ENCODE data around the gene FNDC11.
"Not testable (repeated sequence)": the region's sequence is repeated elsewhere in the genome, so short reads cannot be mapped to it uniquely, and the experiment has no call there.

The FNDC11 gene

DNA sequence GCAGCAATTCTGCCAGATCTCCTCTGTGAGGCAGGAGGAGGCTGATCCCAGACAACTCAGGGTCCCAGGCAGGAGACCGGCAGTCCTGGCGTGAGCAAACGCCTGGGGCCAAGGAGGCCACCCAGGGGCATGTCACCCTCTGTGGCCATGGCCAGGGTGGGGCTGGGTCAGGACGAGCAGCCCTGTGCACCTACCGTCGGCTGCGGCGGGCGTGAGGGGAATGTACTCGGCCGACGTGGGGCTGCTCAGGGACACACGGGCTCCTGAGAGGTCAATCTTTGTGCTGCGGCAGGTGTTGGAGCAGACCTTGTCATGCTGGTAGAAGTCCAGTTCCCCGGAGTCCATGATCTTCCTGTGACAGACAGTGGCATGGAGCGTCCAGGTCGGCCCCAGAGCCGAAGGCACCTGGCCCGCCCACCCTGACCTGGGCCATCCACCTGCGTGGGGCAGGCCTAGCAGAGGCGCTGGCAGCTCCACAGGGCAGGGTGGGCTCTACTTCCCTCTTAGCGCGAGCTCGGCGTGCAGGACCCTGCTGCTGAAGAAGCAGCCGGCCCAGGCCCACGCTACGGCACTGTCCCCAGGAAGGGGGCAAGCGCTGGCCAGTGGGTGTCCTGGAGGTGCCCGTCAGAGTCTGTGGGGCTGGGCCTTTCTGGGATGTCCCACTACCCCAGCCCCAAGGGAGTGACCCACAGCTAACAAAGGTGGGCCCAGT is 41.6 kb downstream of the FNDC11 start:
- Mint-ChIP-seq H3K27ac (no peak overlapping the region), H3K27me3 (ENCODE audit: low read depth) (no peaks in the 10 kb centered on the region), H3K36me3 (ENCODE audit: low read depth) (peaks cover 32% of the 10 kb centered on the region), H3K9me3 (no peaks in the 10 kb centered on the region), H3K4me3 (no peak overlapping the region), H3K4me1 (no peaks in the 10 kb centered on the region)
- TF ChIP-seq, protein P1, sequence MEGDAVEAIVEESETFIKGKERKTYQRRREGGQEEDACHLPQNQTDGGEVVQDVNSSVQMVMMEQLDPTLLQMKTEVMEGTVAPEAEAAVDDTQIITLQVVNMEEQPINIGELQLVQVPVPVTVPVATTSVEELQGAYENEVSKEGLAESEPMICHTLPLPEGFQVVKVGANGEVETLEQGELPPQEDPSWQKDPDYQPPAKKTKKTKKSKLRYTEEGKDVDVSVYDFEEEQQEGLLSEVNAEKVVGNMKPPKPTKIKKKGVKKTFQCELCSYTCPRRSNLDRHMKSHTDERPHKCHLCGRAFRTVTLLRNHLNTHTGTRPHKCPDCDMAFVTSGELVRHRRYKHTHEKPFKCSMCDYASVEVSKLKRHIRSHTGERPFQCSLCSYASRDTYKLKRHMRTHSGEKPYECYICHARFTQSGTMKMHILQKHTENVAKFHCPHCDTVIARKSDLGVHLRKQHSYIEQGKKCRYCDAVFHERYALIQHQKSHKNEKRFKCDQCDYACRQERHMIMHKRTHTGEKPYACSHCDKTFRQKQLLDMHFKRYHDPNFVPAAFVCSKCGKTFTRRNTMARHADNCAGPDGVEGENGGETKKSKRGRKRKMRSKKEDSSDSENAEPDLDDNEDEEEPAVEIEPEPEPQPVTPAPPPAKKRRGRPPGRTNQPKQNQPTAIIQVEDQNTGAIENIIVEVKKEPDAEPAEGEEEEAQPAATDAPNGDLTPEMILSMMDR (IDR thresholded peaks at IDR 0.05; ENCODE audit: unreplicated experiment in 3 of 3), result no peak

DNA sequence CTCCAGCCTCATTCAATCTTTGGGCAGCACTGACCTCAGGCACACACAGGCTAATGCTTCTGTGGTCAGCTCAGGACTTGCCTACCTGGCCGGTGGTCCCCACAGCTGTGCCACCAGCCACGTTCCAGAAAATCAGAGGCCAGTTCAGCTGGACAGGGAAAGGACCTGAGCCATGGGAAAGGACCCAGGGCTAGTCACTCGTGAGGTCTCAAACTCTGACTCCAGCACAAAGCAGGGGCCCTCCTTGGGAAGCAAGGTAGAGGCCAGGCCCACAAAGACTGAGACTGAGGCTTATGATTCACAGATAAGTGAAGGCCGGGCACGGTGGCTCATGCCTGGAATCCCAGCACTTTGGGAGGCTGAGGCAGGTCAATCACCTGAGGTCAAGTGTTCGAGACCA is 42.5 kb downstream of the FNDC11 start:
- Mint-ChIP-seq H3K27ac (no peak overlapping the region), H3K4me1 (no peaks in the 10 kb centered on the region), H3K36me3 (ENCODE audit: low read depth) (peaks cover 30% of the 10 kb centered on the region), H3K27me3 (ENCODE audit: low read depth) (no peaks in the 10 kb centered on the region), H3K9me3 (no peaks in the 10 kb centered on the region), H3K4me3 (no peak overlapping the region)
- TF ChIP-seq, protein P1 (IDR thresholded peaks at IDR 0.05; ENCODE audit: unreplicated experiment in 3 of 3), result no peak

DNA sequence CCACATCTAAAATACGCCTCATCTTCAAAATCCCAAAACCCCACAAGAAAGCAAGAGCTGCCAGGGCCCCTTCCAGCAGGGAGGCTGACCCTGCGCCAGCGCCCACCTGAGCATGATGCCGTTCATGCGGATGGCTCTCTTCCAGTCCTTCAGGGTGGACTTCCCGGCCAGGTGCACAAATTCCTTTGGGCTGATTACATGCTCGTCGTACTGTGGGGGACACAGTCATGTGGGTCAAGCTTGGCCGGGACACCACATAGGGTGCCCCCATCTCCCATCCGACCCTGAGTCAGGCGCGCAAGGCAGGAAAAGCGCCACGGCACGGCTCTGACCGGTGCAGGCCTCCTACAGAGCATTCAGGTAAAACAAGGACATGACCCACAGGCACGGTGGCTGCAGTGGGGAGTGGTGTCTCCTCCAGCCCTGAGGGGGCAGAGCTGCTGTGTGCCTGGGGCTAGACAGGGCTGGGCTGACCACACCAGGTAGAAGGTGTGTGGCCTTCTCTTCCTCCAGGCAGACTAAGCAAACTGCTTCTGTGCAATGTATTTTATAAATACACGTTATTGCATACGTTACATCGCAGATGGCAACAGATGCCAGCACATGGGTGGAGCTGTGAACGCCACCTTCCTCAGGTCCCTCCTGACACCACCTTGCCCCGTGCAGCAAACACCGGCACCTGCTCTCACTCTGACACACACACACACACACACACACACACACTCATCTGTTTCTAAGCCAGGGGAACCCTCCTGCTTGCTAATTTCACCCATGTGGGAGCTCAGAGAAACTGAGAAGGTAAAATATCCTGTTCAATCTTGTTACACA is 43.9 kb downstream of the FNDC11 start:
- Mint-ChIP-seq H3K4me3 (no peak overlapping the region), H3K27ac (no peak overlapping the region), H3K9me3 (no peaks in the 10 kb centered on the region), H3K36me3 (ENCODE audit: low read depth) (peaks cover 37% of the 10 kb centered on the region), H3K4me1 (no peaks in the 10 kb centered on the region), H3K27me3 (ENCODE audit: low read depth) (no peaks in the 10 kb centered on the region)
- TF ChIP-seq, protein P1 (IDR thresholded peaks at IDR 0.05; ENCODE audit: unreplicated experiment in 3 of 3), result no peak

DNA sequence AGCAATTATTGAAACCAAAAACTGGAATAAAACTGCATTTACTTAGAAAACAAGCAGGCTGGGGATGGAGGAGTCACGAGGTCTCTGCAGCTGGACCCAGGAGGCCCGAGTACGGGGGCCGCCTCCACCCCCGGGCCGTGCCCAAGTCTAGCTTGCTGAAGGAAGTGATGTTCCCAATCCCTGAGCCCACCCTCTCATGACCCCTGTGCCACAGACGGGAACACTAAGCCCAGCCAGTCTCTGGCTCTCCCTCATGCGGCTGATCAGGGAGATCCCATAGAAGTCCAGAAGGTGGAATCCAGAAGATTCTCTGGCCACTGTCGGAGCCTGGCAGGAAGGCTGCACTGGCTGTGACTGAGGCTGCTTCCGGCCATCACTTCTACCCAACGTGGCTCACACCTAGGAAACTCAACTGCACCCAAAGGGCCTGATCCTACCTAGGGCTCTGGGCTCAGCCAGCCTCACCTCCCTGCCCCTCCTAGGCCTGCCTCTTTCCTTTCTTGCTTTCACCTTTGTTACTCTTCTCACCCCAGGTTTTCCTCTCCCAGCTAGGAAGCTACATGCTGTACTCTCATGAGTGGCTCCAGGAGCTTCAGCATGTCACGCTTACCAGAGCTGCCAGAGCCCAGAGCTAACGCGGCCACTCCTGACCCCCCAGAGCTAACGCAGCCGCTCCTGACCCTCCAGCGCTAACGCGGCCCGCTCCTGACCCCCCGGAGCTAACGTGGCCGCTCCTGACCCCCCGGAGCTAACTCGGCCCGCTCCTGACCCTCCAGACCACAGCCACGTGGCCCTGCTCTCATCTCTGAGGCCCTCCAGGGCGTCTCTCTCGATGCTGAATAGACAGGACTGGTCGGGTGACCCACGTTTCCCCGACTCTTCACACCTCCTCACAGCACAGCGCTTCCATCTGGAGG is 44.8 kb downstream of the FNDC11 start:
- Mint-ChIP-seq H3K9me3 (no peaks in the 10 kb centered on the region), H3K27ac (no peak overlapping the region), H3K4me1 (no peaks in the 10 kb centered on the region), H3K4me3 (no peak overlapping the region), H3K27me3 (ENCODE audit: low read depth) (no peaks in the 10 kb centered on the region), H3K36me3 (ENCODE audit: low read depth) (peaks cover 35% of the 10 kb centered on the region)
- TF ChIP-seq, protein P1 (IDR thresholded peaks at IDR 0.05; ENCODE audit: unreplicated experiment in 3 of 3), result no peak

DNA sequence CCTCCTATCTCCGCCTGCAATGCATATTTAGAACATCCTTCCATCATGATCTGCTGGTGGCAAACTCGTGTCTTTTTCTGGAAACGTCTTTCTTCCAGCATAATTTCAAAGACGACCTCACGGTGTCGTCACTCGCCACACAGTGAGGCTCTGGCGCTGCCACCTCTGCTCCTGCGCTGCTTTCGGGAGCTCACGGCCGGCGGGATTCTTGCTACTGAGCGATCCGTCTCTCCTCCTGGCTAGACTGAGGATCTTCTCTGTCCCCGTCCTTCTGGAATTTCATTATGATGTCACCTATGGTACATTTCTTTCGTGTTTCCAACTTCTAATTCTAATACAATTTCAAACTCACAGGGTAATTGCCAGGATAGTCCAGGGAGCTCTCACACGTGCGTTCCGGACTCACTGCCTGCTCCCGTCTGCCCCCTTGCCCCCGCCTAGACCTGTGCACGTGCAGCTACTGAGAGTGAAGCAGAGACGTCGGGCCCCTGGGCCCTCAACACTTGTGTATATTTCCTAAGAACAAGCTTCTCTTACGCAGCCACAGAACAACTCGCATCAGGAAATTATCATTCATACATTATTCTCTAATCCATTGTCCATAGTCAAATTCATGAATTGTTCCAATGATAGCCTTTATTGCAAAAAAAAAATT is 45.6 kb downstream of the FNDC11 start:
- Mint-ChIP-seq H3K27ac (no peak overlapping the region), H3K36me3 (ENCODE audit: low read depth) (peaks cover 39% of the 10 kb centered on the region), H3K4me1 (no peaks in the 10 kb centered on the region), H3K9me3 (no peaks in the 10 kb centered on the region), H3K4me3 (no peak overlapping the region), H3K27me3 (ENCODE audit: low read depth) (no peaks in the 10 kb centered on the region)
- TF ChIP-seq, protein P1 (IDR thresholded peaks at IDR 0.05; ENCODE audit: unreplicated experiment in 3 of 3), result no peak

DNA sequence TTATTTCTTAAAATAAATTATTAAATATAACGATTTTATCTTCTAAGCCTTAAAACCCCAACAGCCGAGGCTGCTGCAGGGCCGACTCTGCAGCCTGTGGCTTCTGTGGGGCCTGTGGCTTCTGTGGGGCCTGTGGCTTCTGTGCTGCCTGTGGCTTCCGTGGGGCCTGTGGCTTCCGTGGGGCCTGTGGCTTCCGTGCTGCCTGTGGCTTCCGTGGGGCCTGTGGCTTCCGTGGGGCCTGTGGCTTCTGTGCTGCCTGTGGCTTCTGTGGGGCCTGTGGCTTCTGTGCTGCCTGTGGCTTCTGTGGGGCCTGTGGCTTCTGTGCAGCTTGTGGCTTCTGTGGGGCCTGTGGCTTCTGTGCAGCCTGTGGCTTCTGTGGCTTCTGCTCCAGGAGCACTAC is 47.7 kb downstream of the FNDC11 start:
- not testable (repeated sequence) for H3K4me3 Mint-ChIP-seq; H3K27me3 Mint-ChIP-seq (ENCODE audit: low read depth); H3K4me1 Mint-ChIP-seq; H3K9me3 Mint-ChIP-seq; H3K27ac Mint-ChIP-seq
- peaks cover 39% of the 10 kb centered on the region for H3K36me3 Mint-ChIP-seq (ENCODE audit: low read depth)

Data from nephron (organoid).